IMR-90 (cell line): Measurements from ENCODE around the gene OTOGL. TPM values are rescaled to one million over a fixed set of nuclear protein-coding genes. Genes with fewer than 3 reads are reported as not detected.
A peak's percentile ranks its signal among the peaks of the same experiment; 100 is the strongest.

Experiments
- ATAC-seq: fragments of 200-7000 bp; cut with Tn5 transposase; 2 replicates; pipeline ENCODE4 v1.9.1; 2020; ENCODE audit warnings: low read depth, mild to moderate bottlenecking, moderate library complexity
- Bru-seq: library from RNA; stranded (reverse); fragments of 400-500 nt; gene quantifications from one replicate; lab custom pipeline; 2021; lab: Mats Ljungman, UMichigan
- BruChase-seq, 2 experiments: library from RNA; stranded (reverse); fragments of 400-500 nt; gene quantifications; one replicate each; lab custom pipeline; 2021; lab: Mats Ljungman, UMichigan
- BruUV-seq: library from RNA; stranded (reverse); fragments of 400-500 nt; replicated peaks from 2 replicates; lab custom pipeline; 2021; lab: Mats Ljungman, UMichigan
- CTCF ChIA-PET: fragments of 300-600 bp; formaldehyde crosslinking; extraction: SDS; loops from one replicate; lab custom pipeline; 2021; ENCODE audit warnings: antibody characterized with exemption; lab: Yijun Ruan, JAX
- POLR2A ChIA-PET: fragments of 300-600 bp; sonication (Branson Sonifier 250); formaldehyde crosslinking; loops from one replicate; lab custom pipeline; 2022; ENCODE audit warnings: antibody characterized with exemption; ENCODE audit not compliant: unreplicated experiment; lab: Charles Lee
- DNase-seq: peaks from one replicate; pipeline ENCODE4 v3.0.0; 2013
- H2AFZ ChIP-seq: replicated peaks from 2 replicates; pipeline ENCODE3; 2013; ENCODE audit warnings: low read length, mild to moderate bottlenecking; ENCODE audit not compliant: poor library complexity
- H2AK5ac ChIP-seq: 2 replicates; pipeline ENCODE4 v1.6.1; 2013; ENCODE audit warnings: low read depth, low read length, inconsistent platforms
- H2AK9ac ChIP-seq: replicated peaks from 2 replicates; pipeline ENCODE3; 2013; ENCODE audit warnings: mild to moderate bottlenecking, low read depth, low read length, moderate library complexity; ENCODE audit not compliant: poor library complexity
- H2BK120ac ChIP-seq: 2 replicates; pipeline ENCODE4 v1.6.1; 2013; ENCODE audit warnings: low read depth, low read length, inconsistent platforms
- H2BK15ac ChIP-seq: 3 replicates; pipeline ENCODE4 v1.6.1; 2013; ENCODE audit warnings: low read depth, low read length, inconsistent platforms
- H2BK20ac ChIP-seq: 2 replicates; pipeline ENCODE4 v1.6.1; 2013; ENCODE audit warnings: low read depth, mild to moderate bottlenecking, inconsistent platforms, low read length, moderate library complexity
- H2BK5ac ChIP-seq: 2 replicates; pipeline ENCODE4 v1.6.1; 2013; ENCODE audit warnings: mild to moderate bottlenecking, low read depth, low read length, inconsistent platforms; ENCODE audit not compliant: poor library complexity, severe bottlenecking
- H3K14ac ChIP-seq: replicated peaks from 2 replicates; pipeline ENCODE4 v1.6.1; 2013; ENCODE audit warnings: low read depth, low read length, inconsistent platforms
- H3K18ac ChIP-seq: 2 replicates; pipeline ENCODE4 v1.6.1; 2013; ENCODE audit warnings: low read depth, low read length, control low read depth
- H3K23ac ChIP-seq: 2 replicates; pipeline ENCODE4 v1.6.1; 2013; ENCODE audit warnings: low read depth, low read length, inconsistent platforms
- H3K27ac ChIP-seq: 2 replicates; pipeline ENCODE4 v1.5.1; 2013; ENCODE audit warnings: mild to moderate bottlenecking, control low read depth, low read length; ENCODE audit not compliant: insufficient read depth
- H3K27me3 ChIP-seq: 2 replicates; pipeline ENCODE4 v1.6.1; 2013; ENCODE audit warnings: low read length; ENCODE audit not compliant: control insufficient read depth, insufficient read depth
- H3K36me3 ChIP-seq: 2 replicates; pipeline ENCODE4 v1.6.1; 2013; ENCODE audit warnings: low read length, mixed read lengths; ENCODE audit not compliant: control insufficient read depth, insufficient read depth
- H3K4ac ChIP-seq: 2 replicates; pipeline ENCODE4 v1.6.1; 2013; ENCODE audit warnings: low read depth, low read length, inconsistent platforms
- H3K4me1 ChIP-seq: 2 replicates; pipeline ENCODE4 v1.6.1; 2013; ENCODE audit warnings: low read length, mixed read lengths; ENCODE audit not compliant: control insufficient read depth, insufficient read depth
- H3K4me2 ChIP-seq: 2 replicates; pipeline ENCODE4 v1.6.1; 2013; ENCODE audit warnings: low read depth, mild to moderate bottlenecking, control low read depth, low read length, moderate library complexity
- H3K4me3 ChIP-seq: 2 replicates; pipeline ENCODE4 v1.5.1; 2013; ENCODE audit warnings: low read depth, mild to moderate bottlenecking, control low read depth, low read length, moderate library complexity; ENCODE audit not compliant: insufficient read depth
- H3K56ac ChIP-seq: 2 replicates; pipeline ENCODE4 v1.6.1; 2013; ENCODE audit warnings: low read length, inconsistent platforms; ENCODE audit not compliant: insufficient read depth; ENCODE audit errors: extremely low read depth
- H3K79me1 ChIP-seq, 2 experiments: 2 replicates each; pipeline ENCODE4 v1.6.1; 2013; ENCODE audit warnings: low read length in 2 of 2, inconsistent platforms in 1 of 2, low read depth in 1 of 2
- H3K9ac ChIP-seq: 2 replicates; pipeline ENCODE4 v1.6.1; 2013; ENCODE audit warnings: low read depth, low read length, control low read depth
- H3K9me1 ChIP-seq: 2 replicates; pipeline ENCODE4 v1.6.1; 2013; ENCODE audit warnings: low read length, inconsistent platforms; ENCODE audit not compliant: insufficient read depth
- H3K9me3 ChIP-seq: 2 replicates; pipeline ENCODE4 v1.6.1; 2013; ENCODE audit warnings: low read length; ENCODE audit not compliant: control insufficient read depth, insufficient read depth
- H4K20me1 ChIP-seq: 2 replicates; pipeline ENCODE4 v1.6.1; 2013; ENCODE audit warnings: low read length, inconsistent platforms; ENCODE audit not compliant: insufficient read depth
- H4K5ac ChIP-seq: 2 replicates; pipeline ENCODE4 v1.6.1; 2013; ENCODE audit warnings: mild to moderate bottlenecking, low read depth, low read length, control low read depth
- H4K8ac ChIP-seq, 2 experiments: 2 replicates each; pipeline ENCODE4 v1.6.1; 2013; ENCODE audit warnings: low read depth in 2 of 2, low read length in 2 of 2, control low read depth in 1 of 2, inconsistent platforms in 1 of 2
- H4K91ac ChIP-seq: 2 replicates; pipeline ENCODE4 v1.6.1; 2013; ENCODE audit warnings: low read depth, low read length, inconsistent platforms; ENCODE audit not compliant: insufficient read depth
- FOS ChIP-seq: fragments of 150-350 bp; IDR thresholded peaks from 2 replicates; pipeline ENCODE4 v1.6.1; 2016; ENCODE audit warnings: low read depth, low read length
- MAFK ChIP-seq: IDR thresholded peaks from 2 replicates; pipeline ENCODE4 v1.6.1; 2012; ENCODE audit warnings: low read depth, low read length, improper control_type of control experiment
- NFE2L2 ChIP-seq: fragments of 150-350 bp; IDR thresholded peaks from 2 replicates; pipeline ENCODE4 v1.6.1; 2016; ENCODE audit warnings: low read depth, mild to moderate bottlenecking, low read length
- RAD21 ChIP-seq: IDR thresholded peaks from 2 replicates; pipeline ENCODE4 v1.6.1; 2012; ENCODE audit warnings: low read length, improper control_type of control experiment
- SMC3 ChIP-seq: fragments of 150-350 bp; IDR thresholded peaks from 2 replicates; pipeline ENCODE4 v1.6.1; 2016; ENCODE audit warnings: low read depth, mild to moderate bottlenecking, antibody characterized with exemption, low read length, moderate library complexity
- WGBS, 2 experiments: methylation state at CpG; one replicate each; pipeline versions ENCODE4 v1.1.5 to v1.1.7; 2013; ENCODE audit warnings: missing lambda C conversion rate in 2 of 2; ENCODE audit not compliant: insufficient read length in 1 of 2; ENCODE audit errors: extremely low coverage in 2 of 2; 5-methylcytosine and 5-hydroxymethylcytosine counted together
- dilution Hi-C: fragments of 300-500 bp; cut with HindIII; formaldehyde crosslinking; loops from one replicate; pipeline ENCODE4 v1.14.3; 2018; ENCODE audit warnings: low sequenced_read_pairs; ENCODE audit not compliant: unreplicated experiment
- in situ Hi-C: fragments of 300-500 bp; cut with MboI; formaldehyde crosslinking; loops from 3 replicates; pipeline ENCODE4 v1.14.3; 2019; ENCODE audit warnings: low sequenced_read_pairs, inconsistent platforms, mixed read lengths
- intact Hi-C: fragments of 100-400 bp; cut with micrococcal nuclease; formaldehyde crosslinking; loops from 2 replicates; pipeline ENCODE4 v1.10.0; 2022
- long read RNA-seq: library from polyadenylated mRNA; unstranded; transcript quantifications from one replicate; pipeline ENCODE4 v2.0.0, GENCODE V29; 2021; ENCODE audit not compliant: unreplicated experiment
- polyA plus RNA-seq, 3 experiments: library from polyadenylated mRNA; depleted of rRNA; stranded (reverse); fragments of >200 nt; gene quantifications; 2 replicates each; pipeline ENCODE4 v1.2.3, GENCODE V29; 2012; ENCODE audit warnings: low replicate concordance in 1 of 3
- total RNA-seq: library from RNA; depleted of rRNA; stranded (reverse); fragments of >200 nt; gene quantifications from 2 replicates; pipeline ENCODE4 v1.2.3, GENCODE V29; 2012; rRNA removed
- TF ChIP-seq, protein P1 (sequence below): conservative IDR thresholded peaks from 2 replicates; pipeline ENCODE4 v1.5.1; 2012; ENCODE audit warnings: mild to moderate bottlenecking, low read depth, low read length, improper control_type of control experiment

Gene OTOGL, protein sequence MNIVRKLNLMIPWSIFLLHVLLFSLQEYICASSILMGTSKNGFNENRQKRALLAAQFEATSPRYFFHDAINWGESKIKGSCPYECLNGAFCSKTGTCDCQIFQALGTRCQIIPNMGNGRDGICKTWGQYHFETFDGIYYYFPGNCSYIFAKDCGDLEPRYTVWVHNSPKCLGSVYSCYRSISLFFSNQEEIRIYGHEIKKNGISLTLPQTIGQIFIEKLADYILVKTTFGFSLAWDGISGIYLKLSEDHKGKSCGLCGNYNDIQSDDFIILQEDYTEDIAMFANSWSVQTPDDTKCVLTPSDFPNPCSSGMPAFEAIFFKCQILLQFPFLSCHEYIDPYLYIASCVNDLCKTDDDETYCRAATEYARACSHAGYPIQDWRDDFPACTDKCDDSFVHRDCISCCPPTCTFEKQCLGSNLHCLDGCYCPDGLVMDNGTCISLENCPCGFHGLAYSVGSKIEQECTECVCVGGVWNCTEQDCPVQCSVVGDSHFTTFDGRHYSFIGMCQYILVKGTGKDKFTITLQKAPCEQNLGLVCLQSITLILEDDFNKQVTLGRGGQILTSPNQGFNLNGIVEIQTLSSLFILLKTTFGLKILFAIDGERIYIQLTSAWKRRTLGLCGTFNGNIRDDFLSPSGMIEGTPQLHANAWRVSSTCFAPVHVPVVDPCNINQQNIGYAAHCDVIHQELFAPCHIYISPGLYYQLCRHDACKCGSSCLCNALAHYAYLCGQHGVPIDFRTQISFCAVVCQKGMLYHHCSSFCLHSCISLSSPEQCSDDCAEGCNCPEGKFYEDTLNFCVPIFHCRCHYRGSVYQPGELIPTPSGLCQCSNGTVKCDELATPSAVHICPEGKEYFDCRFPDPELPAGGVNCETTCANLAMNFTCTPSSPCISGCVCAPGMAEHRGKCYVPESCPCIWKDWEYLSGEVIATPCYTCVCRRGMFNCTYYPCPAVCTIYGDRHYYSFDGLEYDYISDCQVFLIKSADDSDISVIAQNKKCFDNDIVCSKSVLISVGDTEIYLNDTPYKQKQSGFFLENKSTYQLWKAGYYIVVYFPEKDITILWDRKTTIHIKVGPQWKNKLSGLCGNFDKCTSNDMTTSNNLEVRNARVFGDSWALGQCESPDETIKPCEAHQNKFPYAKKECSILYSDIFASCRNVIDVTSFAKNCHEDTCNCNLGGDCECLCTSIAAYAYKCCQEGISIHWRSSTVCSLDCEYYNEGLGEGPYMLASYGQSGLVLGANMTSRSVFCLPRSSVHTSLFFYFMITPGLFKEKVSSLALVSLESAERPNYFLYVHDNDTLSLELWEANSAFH (N-terminal part only)
- 0.18 and 0.28 TPM in 2 replicates for total RNA-seq
- polyA plus RNA-seq (2012; rRNA removed): 0.07 and 0.10 TPM in 2 replicates
- 0.02 and 0.06 TPM in 2 replicates for polyA plus RNA-seq (2012; cell fraction: cytosol; rRNA removed)
- polyA plus RNA-seq (2012; cell fraction: nucleus; rRNA removed; ENCODE audit: low replicate concordance): 0.01 and 0.21 TPM in 2 replicates
- Bru-seq, nascent RNA: percentile 7 among the genes with signal in this experiment
- percentile 5 among the genes with signal in this experiment for BruChase-seq, experiment 1, labeled RNA remaining after a 6-hour chase
- percentile 9 among the genes with signal in this experiment for BruChase-seq, experiment 2, labeled RNA remaining after a 2-hour chase
- long read RNA-seq: 0 reads

DNA sequence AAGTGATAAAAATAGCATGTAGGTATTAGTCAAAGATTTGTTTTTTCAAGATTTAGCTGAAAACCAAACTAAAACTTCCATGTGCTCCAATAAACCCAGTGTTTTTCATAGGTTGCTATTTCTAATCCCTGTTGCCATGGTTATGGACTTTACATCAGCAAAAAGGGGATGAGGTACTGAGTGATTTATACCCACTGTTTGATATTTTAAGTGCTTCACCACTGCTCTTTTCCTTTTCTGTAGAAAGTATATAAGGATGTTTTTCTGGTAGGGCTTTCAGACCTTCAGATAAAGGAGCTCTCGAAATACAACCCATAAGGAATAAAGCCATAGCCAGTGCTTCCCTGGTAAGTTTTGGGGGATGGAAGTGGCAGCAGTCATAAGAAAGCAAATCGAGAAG, at the start of gene OTOGL:
Gene OTOGL (plus strand): TSS at position 279 of the 400 bp plus-strand sequence. CDS start 109,895 bp downstream, outside the sequence.
- CTCF ChIA-PET: no interaction called here

More for the DNA sequence above, at the start of gene OTOGL:
- DNase-seq (peak; percentile 26), ATAC-seq (no peak)
- no peak within 1 kb of the TSS for H3K4me2 ChIP-seq
- H3K27ac ChIP-seq: no peak within 1 kb of the TSS
- H2AK5ac ChIP-seq: 0 out of 2 replicates have a peak within 1 kb of the TSS, but pooled peaks have one; percentile 10
- H3K36me3 ChIP-seq: no peaks in the 10 kb centered on the region
- H3K18ac ChIP-seq: no peak within 1 kb of the TSS; the same call in 1 of the 2 replicates
- H3K4me1 ChIP-seq: no peaks in the 10 kb centered on the region
- intact Hi-C loops: no loop called here
- no peak within 1 kb of the TSS for H3K4ac ChIP-seq
- no peaks in the 10 kb centered on the region for H3K9me3 ChIP-seq
- no peak within 1 kb of the TSS for H3K9ac ChIP-seq
- no peak within 1 kb of the TSS for H2BK15ac ChIP-seq
- in situ Hi-C loops: no loop called here
- no peak within 1 kb of the TSS for H2AK9ac ChIP-seq
- no peaks in the 10 kb centered on the region for H4K20me1 ChIP-seq
- POLR2A ChIA-PET: no interaction called here
- no peaks in the 10 kb centered on the region; the same call in 1 of the 2 replicates for H3K9me1 ChIP-seq
- H3K79me1 ChIP-seq: no peaks in the 10 kb centered on the region
- H3K27me3 ChIP-seq: no peaks in the 10 kb centered on the region
- BruUV-seq: no TSS peak
- H2BK5ac ChIP-seq: no peak within 1 kb of the TSS
- TF ChIP-seq MAFK (no peak), RAD21 (no peak), SMC3 (no peak), FOS (no peak), NFE2L2 (no peak)
- TF ChIP-seq, protein P1, sequence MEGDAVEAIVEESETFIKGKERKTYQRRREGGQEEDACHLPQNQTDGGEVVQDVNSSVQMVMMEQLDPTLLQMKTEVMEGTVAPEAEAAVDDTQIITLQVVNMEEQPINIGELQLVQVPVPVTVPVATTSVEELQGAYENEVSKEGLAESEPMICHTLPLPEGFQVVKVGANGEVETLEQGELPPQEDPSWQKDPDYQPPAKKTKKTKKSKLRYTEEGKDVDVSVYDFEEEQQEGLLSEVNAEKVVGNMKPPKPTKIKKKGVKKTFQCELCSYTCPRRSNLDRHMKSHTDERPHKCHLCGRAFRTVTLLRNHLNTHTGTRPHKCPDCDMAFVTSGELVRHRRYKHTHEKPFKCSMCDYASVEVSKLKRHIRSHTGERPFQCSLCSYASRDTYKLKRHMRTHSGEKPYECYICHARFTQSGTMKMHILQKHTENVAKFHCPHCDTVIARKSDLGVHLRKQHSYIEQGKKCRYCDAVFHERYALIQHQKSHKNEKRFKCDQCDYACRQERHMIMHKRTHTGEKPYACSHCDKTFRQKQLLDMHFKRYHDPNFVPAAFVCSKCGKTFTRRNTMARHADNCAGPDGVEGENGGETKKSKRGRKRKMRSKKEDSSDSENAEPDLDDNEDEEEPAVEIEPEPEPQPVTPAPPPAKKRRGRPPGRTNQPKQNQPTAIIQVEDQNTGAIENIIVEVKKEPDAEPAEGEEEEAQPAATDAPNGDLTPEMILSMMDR: no peak
- no peak within 1 kb of the TSS for H4K91ac ChIP-seq
- no peak within 1 kb of the TSS for H3K23ac ChIP-seq
- H4K8ac ChIP-seq: no peak within 1 kb of the TSS
- no peak within 1 kb of the TSS for H3K14ac ChIP-seq
- no peak within 1 kb of the TSS for H4K5ac ChIP-seq
- no peak within 1 kb of the TSS for H3K4me3 ChIP-seq
- dilution Hi-C loops: no loop called here
- no peak within 1 kb of the TSS for H3K56ac ChIP-seq
- no peak within 1 kb of the TSS for H2AFZ ChIP-seq
- no peak within 1 kb of the TSS for H2BK20ac ChIP-seq
- WGBS, 2 experiments: no CpG with 5 or more reads among the region's 2 CpGs
- no peak within 1 kb of the TSS for H2BK120ac ChIP-seq
